Testis (tissue), 3 donors: Measurements from ENCODE around the gene N4BP2L2. TPM values are rescaled to one million over a fixed set of nuclear protein-coding genes. Genes with fewer than 3 reads are reported as not detected.

Source experiments
- DNase-seq: peaks from one replicate; pipeline ENCODE4 v3.0.0-alpha.2; 2019
- H3K27ac ChIP-seq, 2 donors: fragments of 200-600 bp; sonication (generic); one replicate each; pipeline ENCODE4 v1.5.1; 2019
- H3K27me3 ChIP-seq: fragments of 200-600 bp; sonication (generic); one replicate; pipeline ENCODE4 v1.5.1; 2019
- H3K36me3 ChIP-seq: fragments of 200-600 bp; sonication (generic); one replicate; pipeline ENCODE4 v1.5.1; 2017; ENCODE audit warnings: low read depth; ENCODE audit errors: missing control alignments
- H3K4me1 ChIP-seq: fragments of 200-600 bp; sonication (generic); one replicate; pipeline ENCODE4 v1.5.1; 2019
- H3K4me3 ChIP-seq, 2 donors: fragments of 200-600 bp; sonication (generic); one replicate each; pipeline ENCODE4 v1.5.1; 2017 to 2019
- H3K9me3 ChIP-seq: fragments of 200-600 bp; sonication (generic); one replicate; pipeline ENCODE4 v1.5.1; 2017
- POLR2A ChIP-seq: fragments of 450-650 bp; IDR thresholded peaks from one replicate; pipeline ENCODE4 v1.6.1; 2017; ENCODE audit warnings: antibody characterized with exemption, mild to moderate bottlenecking, moderate library complexity
- WGBS, 2 donors: methylation state at CpG; one replicate each; pipeline ENCODE4 v1.1.5; 2018; 5-methylcytosine and 5-hydroxymethylcytosine counted together
- intact Hi-C: fragments of 100-400 bp; cut with DNase I; formaldehyde crosslinking; loops from one replicate; pipeline ENCODE4 v1.15.1; 2023; ENCODE audit warnings: low total_unique reads
- polyA plus RNA-seq: library from polyadenylated mRNA; stranded (reverse); fragments of 350-450 nt; fragmentation: Illumina TruSeq; extraction: RNeasy Lipid Tissue Mini Kit (QIAGEN cat#74804); gene quantifications from one replicate; pipeline ENCODE4 v1.2.3, GENCODE V29; 2014; ENCODE audit warnings: low read depth, low replicate concordance; ENCODE audit not compliant: insufficient read depth
- total RNA-seq, 2 donors: library from RNA; depleted of rRNA; stranded (reverse); fragments of >200 nt; gene quantifications; one replicate each; pipeline ENCODE4 v1.2.3, GENCODE V29; 2016
- TF ChIP-seq, protein P1 (sequence below), 3 experiments: fragments of 450-650 bp in 2 of 3; fragments of 200-600 bp in 1 of 3; sonication (generic) in 1 of 3; IDR thresholded peaks; one replicate each; pipeline ENCODE4 v1.5.1; 2016 to 2019; ENCODE audit warnings: antibody characterized with exemption in 3 of 3, mild to moderate bottlenecking in 2 of 3, moderate library complexity in 1 of 3

The N4BP2L2 gene
- total and polyA plus RNA-seq, 3 donors from 2014 or later = 56.4 to 197 (median 187) TPM

DNA sequence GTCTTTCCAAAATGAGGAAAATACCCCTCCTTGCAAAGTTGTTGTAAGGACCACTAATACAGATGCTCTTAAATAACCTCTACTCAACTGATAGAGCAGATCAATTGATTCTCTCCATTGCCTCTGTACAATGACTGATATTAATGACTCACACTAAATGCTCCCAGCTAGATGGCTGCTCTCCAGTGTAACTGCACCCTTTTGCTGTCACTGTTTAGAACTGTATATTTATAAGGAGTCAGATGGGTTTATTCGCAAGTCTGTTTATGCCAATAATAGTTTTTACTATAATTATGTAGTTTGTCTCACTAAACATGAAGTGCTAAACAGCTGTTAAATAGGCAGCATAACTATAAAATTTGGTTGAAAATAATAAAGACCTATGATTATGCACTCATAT, 89.6 kb downstream of the N4BP2L2 start:
- Histone ChIP-seq H3K36me3 (no peaks in the 10 kb centered on the region), H3K9me3 (no peaks in the 10 kb centered on the region), H3K27ac (no peak overlapping the region), H3K27me3 (no peaks in the 10 kb centered on the region), H3K4me3 (no peak overlapping the region), H3K4me1 (no peaks in the 10 kb centered on the region)
- 93 to 100% methylated on average over 1 of the region's 1 CpG for WGBS, 2 donors
- intact Hi-C loops = no loop called here
- no peak for DNase-seq
- TF ChIP-seq, protein P1, sequence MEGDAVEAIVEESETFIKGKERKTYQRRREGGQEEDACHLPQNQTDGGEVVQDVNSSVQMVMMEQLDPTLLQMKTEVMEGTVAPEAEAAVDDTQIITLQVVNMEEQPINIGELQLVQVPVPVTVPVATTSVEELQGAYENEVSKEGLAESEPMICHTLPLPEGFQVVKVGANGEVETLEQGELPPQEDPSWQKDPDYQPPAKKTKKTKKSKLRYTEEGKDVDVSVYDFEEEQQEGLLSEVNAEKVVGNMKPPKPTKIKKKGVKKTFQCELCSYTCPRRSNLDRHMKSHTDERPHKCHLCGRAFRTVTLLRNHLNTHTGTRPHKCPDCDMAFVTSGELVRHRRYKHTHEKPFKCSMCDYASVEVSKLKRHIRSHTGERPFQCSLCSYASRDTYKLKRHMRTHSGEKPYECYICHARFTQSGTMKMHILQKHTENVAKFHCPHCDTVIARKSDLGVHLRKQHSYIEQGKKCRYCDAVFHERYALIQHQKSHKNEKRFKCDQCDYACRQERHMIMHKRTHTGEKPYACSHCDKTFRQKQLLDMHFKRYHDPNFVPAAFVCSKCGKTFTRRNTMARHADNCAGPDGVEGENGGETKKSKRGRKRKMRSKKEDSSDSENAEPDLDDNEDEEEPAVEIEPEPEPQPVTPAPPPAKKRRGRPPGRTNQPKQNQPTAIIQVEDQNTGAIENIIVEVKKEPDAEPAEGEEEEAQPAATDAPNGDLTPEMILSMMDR (IDR thresholded peaks at IDR 0.05) = no peak
- no peak for TF ChIP-seq POLR2A

DNA sequence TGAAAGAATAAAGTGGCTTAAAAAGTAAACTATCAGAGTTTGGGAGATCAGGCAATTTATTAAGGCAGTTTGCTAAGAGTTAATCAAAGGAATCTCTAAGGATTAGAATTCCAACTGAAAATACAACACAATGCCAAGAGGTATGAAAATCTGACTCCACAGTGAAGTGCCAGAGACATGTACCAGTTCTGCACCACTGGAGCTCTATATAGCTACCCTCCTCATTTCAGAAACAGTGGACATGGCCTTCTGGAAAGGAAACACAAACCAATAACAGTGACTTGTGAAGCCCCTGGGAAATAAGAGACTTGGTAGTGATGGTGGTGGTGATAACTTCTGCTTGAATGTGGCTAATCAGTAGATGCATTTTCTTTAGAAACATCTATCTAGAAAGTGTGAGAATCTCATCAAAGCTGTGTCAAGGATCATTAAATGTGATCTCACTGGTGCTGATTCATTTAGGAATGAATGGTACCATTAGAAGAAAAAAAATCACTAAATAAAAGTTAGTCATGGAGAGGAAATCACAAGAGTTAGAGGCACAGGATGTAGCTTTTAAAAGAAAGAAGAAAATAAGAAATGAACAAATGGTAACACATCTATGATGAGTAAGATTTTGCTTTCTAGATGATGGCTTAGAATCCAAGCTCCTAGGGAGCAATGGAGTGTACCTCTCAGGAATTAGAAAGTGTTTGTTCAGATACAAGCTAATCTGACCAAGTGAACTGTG, 90.5 kb downstream of the N4BP2L2 start:
- Histone ChIP-seq H3K36me3 (no peaks in the 10 kb centered on the region), H3K4me3 (no peak overlapping the region), H3K4me1 (no peaks in the 10 kb centered on the region), H3K27ac (no peak overlapping the region), H3K9me3 (no peaks in the 10 kb centered on the region), H3K27me3 (no peaks in the 10 kb centered on the region)
- no peak for DNase-seq
- intact Hi-C loops = no loop called here
- TF ChIP-seq, protein P1 (IDR thresholded peaks at IDR 0.05) = no peak
- no peak for TF ChIP-seq POLR2A

DNA sequence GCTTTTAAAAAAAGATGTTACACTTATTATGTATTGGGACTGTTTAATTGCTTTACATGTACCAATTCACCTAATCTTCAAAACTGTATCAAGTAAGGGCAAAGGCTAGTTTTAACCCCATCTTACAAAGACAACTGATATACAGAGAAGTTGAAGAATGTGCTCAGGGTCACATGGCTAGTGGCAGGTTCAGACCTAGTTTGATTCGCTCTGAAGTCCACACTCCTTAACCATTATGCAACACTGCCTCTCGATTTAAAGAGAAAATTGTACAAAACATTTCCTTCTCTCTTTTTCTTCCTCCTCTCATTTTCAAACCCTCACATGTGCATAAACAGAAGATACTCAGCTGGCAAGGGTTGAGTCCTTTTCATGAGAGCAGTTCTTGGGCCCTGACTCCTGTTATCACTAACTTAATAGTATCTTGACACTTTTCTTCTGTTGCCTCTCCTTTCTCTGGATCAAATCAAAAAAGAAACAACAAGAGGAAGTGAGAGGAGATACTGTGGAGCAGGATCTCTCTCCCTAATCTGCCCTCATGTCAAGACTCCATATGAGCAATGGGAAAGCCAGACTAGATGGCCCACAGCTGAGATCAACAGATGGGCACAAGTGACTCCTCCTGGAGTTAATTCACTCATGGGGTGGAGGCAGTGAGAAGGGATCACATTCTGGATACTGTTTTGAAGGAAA, 91.7 kb downstream of the N4BP2L2 start:
- no peak overlapping the region for H3K4me3 ChIP-seq
- no peak for DNase-seq
- H3K27me3 ChIP-seq = no peaks in the 10 kb centered on the region
- H3K27ac ChIP-seq = no peak overlapping the region
- TF ChIP-seq POLR2A = no peak
- TF ChIP-seq, protein P1 (IDR thresholded peaks at IDR 0.05) = no peak
- H3K9me3 ChIP-seq = no peaks in the 10 kb centered on the region
- no peaks in the 10 kb centered on the region for H3K4me1 ChIP-seq
- intact Hi-C loops = no loop called here
- H3K36me3 ChIP-seq = no peaks in the 10 kb centered on the region
- WGBS, 2 donors = 80 to 93% methylated on average over 2 of the region's 2 CpGs

DNA sequence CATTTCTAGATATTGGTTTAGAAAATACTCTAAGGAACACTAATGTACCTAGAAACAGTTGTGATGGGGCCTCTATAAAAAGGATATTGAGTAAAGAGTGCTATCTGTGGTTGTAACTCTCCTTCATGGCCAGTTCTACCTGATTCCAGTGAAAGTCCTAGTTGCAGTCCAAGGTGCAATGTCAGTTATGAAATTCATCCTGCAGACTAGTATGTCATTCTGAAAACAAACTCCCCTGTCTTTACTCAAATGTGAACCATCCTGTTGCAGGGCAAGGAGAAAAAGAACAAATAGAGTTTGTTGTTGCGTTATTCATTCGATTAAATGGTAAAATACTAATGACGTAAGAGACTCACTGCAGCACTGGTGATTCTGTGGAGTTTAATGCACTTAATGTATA, 92.4 kb downstream of the N4BP2L2 start:
- TF ChIP-seq, protein P1 (IDR thresholded peaks at IDR 0.05) = no peak
- TF ChIP-seq POLR2A = no peak
- Histone ChIP-seq H3K36me3 (no peaks in the 10 kb centered on the region), H3K4me3 (no peak overlapping the region), H3K27me3 (no peaks in the 10 kb centered on the region), H3K27ac (no peak overlapping the region), H3K9me3 (no peaks in the 10 kb centered on the region), H3K4me1 (no peaks in the 10 kb centered on the region)
- WGBS, 2 donors = 88 to 93% methylated on average over 3 of the region's 3 CpGs
- DNase-seq = no peak
- intact Hi-C loops = no loop called here
